ENCODE results near the gene LCNL1. TPM values are rescaled to one million over a fixed set of nuclear protein-coding genes. Genes with fewer than 3 reads are reported as not detected.

Gene LCNL1
- total RNA-seq, 2 donors from 2014 or later, result not detected

- TF ChIP-seq POLR2A (IDR thresholded peaks at IDR 0.05) (no peak), CTCF (IDR thresholded peaks at IDR 0.05) (peak in 5 of 7 experiments; percentile 9 to 87 (median 34))
- WGBS, 2 donors, result 0 to 1% methylated on average over 4 to 61 of the region's 98 CpGs
- Histone ChIP-seq H3K27ac (peak overlapping the region in 3 of 4 donors; percentile 51 to 70 (median 59)), H3K36me3 (replicated peaks in 1 of 2; ENCODE audit: insufficient read depth in 1 of 2, low read depth in 2 of 2) (no peaks in the 10 kb centered on the region), H3K27me3 (no peaks in the 10 kb centered on the region), H3K4me3 (peak overlapping the region; percentile 51 to 62), H3K4me1 (peaks cover 41% of the 10 kb centered on the region), H3K9me3 (no peaks in the 10 kb centered on the region)
- DNase-seq (peak; percentile 72 to 83 (median 76)), ATAC-seq (peak; percentile 77)
- intact Hi-C loops (cut with DNase I), result no loop called here
Measured at GRCh38 chr9:137028263-137029057, 45.7 kb downstream of the LCNL1 start.

- H3K4me1 ChIP-seq, result peaks cover 41% of the 10 kb centered on the region
- intact Hi-C loops (cut with DNase I), result no loop called here
Measured at GRCh38 chr9:137029058-137029936, 46.5 kb downstream of the LCNL1 start.

GRCh38 chr9:137030006-137030405 is 47.2 kb downstream of the LCNL1 start:
- 36 to 74% methylated on average over 3 to 14 of the region's 15 CpGs for WGBS, 2 donors
- TF ChIP-seq POLR2A (IDR thresholded peaks at IDR 0.05) (no peak), CTCF (IDR thresholded peaks at IDR 0.05) (no peak)
- H3K36me3 ChIP-seq (replicated peaks in 1 of 2; ENCODE audit: insufficient read depth in 1 of 2, low read depth in 2 of 2), result no peaks in the 10 kb centered on the region
- intact Hi-C loops (cut with DNase I), result no loop called here
- no peaks in the 10 kb centered on the region for H3K27me3 ChIP-seq
- no peak overlapping the region for H3K4me3 ChIP-seq
- ATAC-seq (no peak), DNase-seq (no peak)
- no peaks in the 10 kb centered on the region for H3K9me3 ChIP-seq
- peaks cover 47% of the 10 kb centered on the region for H3K4me1 ChIP-seq
- no peak overlapping the region for H3K27ac ChIP-seq

More at GRCh38 chr9:137029058-137029936, 46.5 kb downstream of the LCNL1 start:
- Histone ChIP-seq H3K27me3 (no peaks in the 10 kb centered on the region), H3K9me3 (no peaks in the 10 kb centered on the region), H3K27ac (peak overlapping the region in 3 of 4 donors; percentile 51 to 70 (median 59)), H3K36me3 (replicated peaks in 1 of 2; ENCODE audit: insufficient read depth in 1 of 2, low read depth in 2 of 2) (no peaks in the 10 kb centered on the region), H3K4me3 (no peak overlapping the region)
- DNase-seq (peak; percentile 76 to 82 (median 78)), ATAC-seq (peak; percentile 57)
- peak; percentile 71 to 93 (median 84) for TF ChIP-seq CTCF (IDR thresholded peaks at IDR 0.05)
- no peak for TF ChIP-seq POLR2A (IDR thresholded peaks at IDR 0.05)
- WGBS, 2 donors, result 20 to 25% methylated on average over 15 to 17 of the region's 19 CpGs

GRCh38 chr9:137030538-137031527 is 48.0 kb downstream of the LCNL1 start:
- DNase-seq, result no peak
- Histone ChIP-seq H3K27me3 (no peaks in the 10 kb centered on the region), H3K36me3 (replicated peaks in 1 of 2; ENCODE audit: insufficient read depth in 1 of 2, low read depth in 2 of 2) (no peaks in the 10 kb centered on the region), H3K4me3 (no peak overlapping the region), H3K9me3 (no peaks in the 10 kb centered on the region), H3K4me1 (peaks cover 45% of the 10 kb centered on the region), H3K27ac (no peak overlapping the region)
- TF ChIP-seq POLR2A (IDR thresholded peaks at IDR 0.05), result no peak
- TF ChIP-seq CTCF (IDR thresholded peaks at IDR 0.05), result no peak
- no peak for ATAC-seq
- 84 to 88% methylated on average over 23 to 63 of the region's 65 CpGs for WGBS, 2 donors
- intact Hi-C loops (cut with DNase I), result no loop called here
